Endodermal cell (in vitro differentiated cells): ENCODE results near the gene IQGAP2. TPM values are rescaled to one million over a fixed set of nuclear protein-coding genes. Genes with fewer than 3 reads are reported as not detected.

Experiments
- DNase-seq: peaks from one replicate; pipeline ENCODE4 v3.0.0-alpha.2; 2017
- H3K27ac ChIP-seq: 2 replicates; pipeline ENCODE4 v1.5.1; 2013; ENCODE audit warnings: mild to moderate bottlenecking, low read depth, low read length, moderate library complexity
- H3K27me3 ChIP-seq: 2 replicates; pipeline ENCODE4 v1.6.1; 2013; ENCODE audit warnings: mild to moderate bottlenecking, low read length, moderate library complexity; ENCODE audit not compliant: insufficient read depth, control insufficient read depth, poor library complexity, severe bottlenecking
- H3K36me3 ChIP-seq: 2 replicates; pipeline ENCODE4 v1.7.0; 2013; ENCODE audit warnings: mild to moderate bottlenecking, low read length, moderate library complexity; ENCODE audit not compliant: control insufficient read depth, insufficient read depth
- H3K4me1 ChIP-seq: one replicate; pipeline ENCODE4 v1.7.0; 2013; ENCODE audit warnings: low read length; ENCODE audit not compliant: control insufficient read depth, insufficient read depth
- H3K4me3 ChIP-seq: 2 replicates; pipeline ENCODE4 v1.5.1; 2013; ENCODE audit warnings: mild to moderate bottlenecking, low read length, moderate library complexity
- H3K9ac ChIP-seq: 2 replicates; pipeline ENCODE4 v1.6.1; 2013; ENCODE audit warnings: mild to moderate bottlenecking, low read length, moderate library complexity; ENCODE audit not compliant: poor library complexity, severe bottlenecking; ENCODE audit errors: extremely low read depth
- H3K9me3 ChIP-seq: 2 replicates; pipeline ENCODE4 v1.6.1; 2013; ENCODE audit warnings: mild to moderate bottlenecking, low read length, moderate library complexity; ENCODE audit not compliant: control insufficient read depth
- H3K27ac Mint-ChIP-seq: 2 replicates; pipeline ENCODE4 v1.8.0; 2020; ENCODE audit warnings: mixed read lengths
- H3K27me3 Mint-ChIP-seq: 2 replicates; pipeline ENCODE4 v1.8.0; 2021; ENCODE audit warnings: mild to moderate bottlenecking, mixed read lengths; ENCODE audit not compliant: insufficient read depth
- H3K36me3 Mint-ChIP-seq: 2 replicates; pipeline ENCODE4 v1.8.0; 2020; ENCODE audit warnings: low read depth, mixed read lengths
- H3K4me1 Mint-ChIP-seq: 2 replicates; pipeline ENCODE4 v1.8.0; 2020; ENCODE audit warnings: mixed read lengths
- H3K4me3 Mint-ChIP-seq: 2 replicates; pipeline ENCODE4 v1.8.0; 2020; ENCODE audit warnings: mild to moderate bottlenecking, moderate library complexity, mixed read lengths
- H3K9me3 Mint-ChIP-seq: 2 replicates; pipeline ENCODE4 v1.8.0; 2020; ENCODE audit warnings: mild to moderate bottlenecking, mixed read lengths
- CTCF ChIP-seq: fragments of 200-600 bp; sonication (generic); conservative IDR thresholded peaks from 2 replicates; pipeline ENCODE4 v1.5.0; 2021; ENCODE audit warnings: antibody characterized with exemption, mild to moderate bottlenecking
- WGBS, 2 experiments: methylation state at CpG; one replicate each; pipeline versions ENCODE4 v1.1.5 to v1.1.7; 2013; ENCODE audit warnings: missing lambda C conversion rate in 2 of 2, mixed read lengths in 1 of 2; ENCODE audit not compliant: insufficient coverage in 1 of 2, insufficient read length in 1 of 2; 5-methylcytosine and 5-hydroxymethylcytosine counted together
- total RNA-seq, 2 donors: library from RNA; stranded (reverse); fragmentation: NEBNext Ultra II Directional in 1 of 2; extraction: Animal tissue kit (Norgen Biotek cat#: 25700) in 1 of 2; gene quantifications; 2 replicates in 1 of 2; 3 replicates in 1 of 2; pipeline ENCODE4 v1.2.1, GENCODE V29; 2021

Gene IQGAP2
- total RNA-seq, 2 donors from 2014 or later: 8.3 to 19.4 TPM

DNA sequence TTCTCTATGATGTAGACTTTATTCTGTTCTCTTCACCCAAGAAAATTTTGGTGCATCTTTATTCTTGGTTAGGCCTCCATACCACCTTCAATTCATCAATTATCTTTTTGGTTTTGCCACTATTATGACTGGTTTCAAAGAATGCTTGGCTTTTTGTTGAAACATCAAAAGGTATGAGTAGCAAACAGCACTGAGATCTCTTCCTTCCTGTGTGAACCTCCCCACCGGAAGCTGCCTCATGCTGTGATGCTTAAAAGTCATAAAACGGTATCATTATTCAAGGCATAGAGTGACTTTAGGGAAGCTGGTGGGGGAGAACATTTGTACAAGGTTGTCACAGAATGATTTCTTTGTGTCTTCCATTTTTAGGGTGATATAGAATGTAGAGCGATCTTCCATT, 70.6 kb downstream of the IQGAP2 start:
- Mint-ChIP-seq H3K36me3 (peaks cover 3% of the 10 kb centered on the region), H3K4me3 (no peak overlapping the region), H3K27me3 (peaks cover 31% of the 10 kb centered on the region), H3K9me3 (peaks cover 13% of the 10 kb centered on the region), H3K27ac (no peak overlapping the region), H3K4me1 (no peaks in the 10 kb centered on the region)
- Histone ChIP-seq H3K9ac (no peak overlapping the region), H3K36me3 (no peaks in the 10 kb centered on the region), H3K27ac (no peak overlapping the region), H3K4me3 (no peak overlapping the region), H3K4me1 (peaks cover 3% of the 10 kb centered on the region), H3K27me3 (peaks cover 60% of the 10 kb centered on the region), H3K9me3 (peaks cover 15% of the 10 kb centered on the region)
- WGBS, 2 experiments: 60 to 88% methylated on average over 1 to 3 of the region's 3 CpGs
- no peak for TF ChIP-seq CTCF
- DNase-seq: no peak

- TF ChIP-seq CTCF: no peak
- peaks cover 3% of the 10 kb centered on the region for H3K36me3 Mint-ChIP-seq
- peaks cover 34% of the 10 kb centered on the region for H3K27me3 Mint-ChIP-seq
- peaks cover 54% of the 10 kb centered on the region for H3K27me3 ChIP-seq
- H3K27ac ChIP-seq: no peak overlapping the region
- peaks cover 13% of the 10 kb centered on the region for H3K9me3 Mint-ChIP-seq
- no peak overlapping the region for H3K4me3 ChIP-seq
- H3K4me1 ChIP-seq: peaks cover 3% of the 10 kb centered on the region
- peaks cover 15% of the 10 kb centered on the region for H3K9me3 ChIP-seq
- H3K4me1 Mint-ChIP-seq: no peaks in the 10 kb centered on the region
- H3K9ac ChIP-seq: no peak overlapping the region
- no peak overlapping the region for H3K4me3 Mint-ChIP-seq
- no peak for DNase-seq
- no peaks in the 10 kb centered on the region for H3K36me3 ChIP-seq
- WGBS, 2 experiments: 88 to 100% methylated on average over 1 to 2 of the region's 2 CpGs
- no peak overlapping the region for H3K27ac Mint-ChIP-seq
Measured at GRCh38 chr5:76474377-76474776, 71.3 kb downstream of the IQGAP2 start.

DNA sequence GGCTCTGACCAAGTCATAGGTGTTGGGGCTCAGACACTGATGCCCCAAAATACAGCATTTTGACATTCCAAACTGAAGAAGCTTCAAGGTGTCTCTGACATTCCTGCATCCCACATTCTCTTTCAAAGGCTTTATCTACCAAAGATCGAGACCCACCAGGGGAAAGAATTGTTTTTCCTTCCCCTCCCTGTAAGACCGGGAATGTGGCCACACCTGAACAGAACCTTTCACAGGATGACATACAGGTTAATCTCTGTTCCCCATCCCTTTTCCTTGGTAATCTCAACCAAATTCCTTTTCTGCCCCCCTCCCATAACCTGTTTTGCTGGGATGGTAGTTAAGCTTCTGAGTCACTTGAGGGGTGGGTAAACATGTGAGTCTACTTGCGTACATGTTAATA, 72.3 kb downstream of the IQGAP2 start:
- peaks cover 3% of the 10 kb centered on the region for H3K36me3 Mint-ChIP-seq
- no peak for TF ChIP-seq CTCF
- 80 to 91% methylated on average over 1 to 3 of the region's 3 CpGs for WGBS, 2 experiments
- Histone ChIP-seq H3K9me3 (peaks cover 15% of the 10 kb centered on the region), H3K4me3 (no peak overlapping the region), H3K4me1 (peaks cover 8% of the 10 kb centered on the region), H3K36me3 (no peaks in the 10 kb centered on the region), H3K27me3 (peaks cover 50% of the 10 kb centered on the region), H3K27ac (no peak overlapping the region), H3K9ac (no peak overlapping the region)
- no peak overlapping the region for H3K4me3 Mint-ChIP-seq
- H3K27ac Mint-ChIP-seq: no peak overlapping the region
- peaks cover 9% of the 10 kb centered on the region for H3K4me1 Mint-ChIP-seq
- H3K27me3 Mint-ChIP-seq: peaks cover 34% of the 10 kb centered on the region
- DNase-seq: no peak
- H3K9me3 Mint-ChIP-seq: peaks cover 13% of the 10 kb centered on the region
